MG63 (cell line): Measurements from ENCODE around the gene LPP. TPM values are rescaled to one million over a fixed set of nuclear protein-coding genes. Genes with fewer than 3 reads are reported as not detected.

Experiments used
- DNase-seq: peaks from one replicate; pipeline ENCODE4 v3.0.0-alpha.2; 2020
- H3K27me3 ChIP-seq: fragments of 250-450 bp; sonication (Bioruptor Pico); 2 replicates; pipeline ENCODE4 v1.5.1; 2020; ENCODE audit warnings: mild to moderate bottlenecking, moderate library complexity
- H3K36me3 ChIP-seq: fragments of 250-450 bp; sonication (Bioruptor Pico); 2 replicates; pipeline ENCODE4 v1.5.1; 2020; ENCODE audit warnings: mild to moderate bottlenecking, moderate library complexity
- H3K4me3 ChIP-seq: fragments of 250-450 bp; sonication (Bioruptor Pico); 2 replicates; pipeline ENCODE4 v1.5.1; 2020; ENCODE audit warnings: mild to moderate bottlenecking, moderate library complexity
- H3K9me3 ChIP-seq: fragments of 250-450 bp; sonication (Bioruptor Pico); 2 replicates; pipeline ENCODE4 v1.5.1; 2020; ENCODE audit warnings: mild to moderate bottlenecking, moderate library complexity
- total RNA-seq: library from RNA; depleted of rRNA; stranded (reverse); fragments of >200 nt; shearing (Covaris generic); gene quantifications from 2 replicates; pipeline ENCODE4 v1.2.3, GENCODE V29; 2014; ENCODE audit warnings: low replicate concordance

Gene LPP
- total RNA-seq, 1 experiment from 2014 or later: 7.9 TPM

DNA sequence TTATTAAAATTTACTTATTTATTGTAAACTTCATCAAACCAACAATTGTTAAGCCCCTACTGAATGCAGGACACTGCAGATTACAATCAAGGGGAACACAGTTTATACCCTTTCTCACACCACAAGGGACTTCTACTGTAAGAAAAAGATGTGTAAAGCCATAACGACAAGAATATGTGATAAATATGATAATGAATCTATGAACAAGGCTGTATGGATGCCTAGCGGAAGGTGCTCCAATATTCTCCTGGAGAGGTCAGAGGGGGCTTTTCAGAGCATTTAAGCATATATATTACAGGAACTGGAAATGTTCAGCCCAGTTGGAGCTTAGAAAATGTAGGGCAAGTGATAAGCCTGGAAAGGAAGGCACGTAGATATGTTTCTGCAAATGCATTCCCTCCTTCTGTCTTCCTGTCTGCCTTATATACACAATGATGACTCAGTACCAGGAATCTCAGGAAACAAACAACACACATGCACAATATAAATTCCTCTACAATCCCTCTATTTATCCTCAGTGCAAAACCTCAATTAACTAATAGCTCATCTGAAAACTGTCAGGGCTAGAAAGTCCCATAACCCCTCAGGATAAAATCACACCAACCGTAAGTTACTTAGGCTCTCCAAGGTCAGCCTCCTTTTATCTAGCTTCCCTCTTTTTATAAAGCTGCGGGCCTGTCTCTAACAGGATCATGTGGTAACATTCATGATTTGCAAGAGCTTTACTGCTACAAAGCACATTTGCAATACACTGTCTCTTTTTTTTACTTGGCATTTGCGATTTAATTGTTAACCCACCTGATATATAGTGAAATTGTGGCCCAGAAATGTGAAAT lies 393.1 kb downstream of the LPP start:
- Histone ChIP-seq H3K36me3 (no peaks in the 10 kb centered on the region; the same call in none of the 2 replicates), H3K27me3 (no peaks in the 10 kb centered on the region), H3K4me3 (no peak overlapping the region), H3K9me3 (no peaks in the 10 kb centered on the region)
- DNase-seq: no peak

DNA sequence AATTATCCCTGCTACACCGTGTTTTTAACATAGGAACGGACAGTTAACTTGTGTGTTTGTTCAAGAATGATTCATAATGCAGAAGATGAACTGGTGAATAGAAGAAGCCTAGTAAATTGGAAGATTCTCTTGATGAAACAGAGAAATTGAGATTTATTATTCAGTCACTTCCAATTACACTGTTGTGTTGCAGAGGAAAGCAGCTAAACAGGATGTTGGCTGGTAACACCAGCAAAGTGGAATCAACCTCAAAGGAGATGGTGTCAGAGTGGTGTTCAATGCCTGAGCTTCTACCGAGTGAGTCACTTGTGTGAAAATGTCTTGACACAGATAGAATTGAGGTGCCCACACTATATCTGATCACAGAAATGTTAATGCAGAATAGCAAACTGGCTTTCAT lies 399.6 kb downstream of the LPP start:
- no peak for DNase-seq
- Histone ChIP-seq H3K27me3 (no peaks in the 10 kb centered on the region), H3K9me3 (no peaks in the 10 kb centered on the region), H3K4me3 (no peak overlapping the region), H3K36me3 (no peaks in the 10 kb centered on the region)

DNA sequence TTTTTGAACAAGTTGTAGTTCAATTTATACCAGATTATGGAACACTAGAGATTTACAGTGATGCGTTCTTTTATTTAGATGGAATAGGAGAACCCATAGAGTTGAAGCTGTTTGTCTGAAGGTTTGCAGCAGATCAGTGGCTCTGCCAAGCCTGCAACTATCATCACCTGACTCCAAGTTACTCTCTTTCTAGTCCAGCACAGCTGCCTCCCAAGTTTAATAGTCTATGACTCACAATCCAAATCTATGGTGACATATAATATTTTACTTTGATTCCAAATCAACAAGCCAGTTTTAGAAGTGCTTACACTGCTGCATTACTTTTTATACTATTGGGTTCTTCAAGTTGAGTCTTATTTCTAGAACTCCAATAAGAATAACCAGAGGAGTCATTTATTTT lies 400.4 kb downstream of the LPP start:
- DNase-seq: peak; percentile 47
- Histone ChIP-seq H3K4me3 (no peak overlapping the region), H3K9me3 (no peaks in the 10 kb centered on the region), H3K27me3 (no peaks in the 10 kb centered on the region), H3K36me3 (no peaks in the 10 kb centered on the region)

DNA sequence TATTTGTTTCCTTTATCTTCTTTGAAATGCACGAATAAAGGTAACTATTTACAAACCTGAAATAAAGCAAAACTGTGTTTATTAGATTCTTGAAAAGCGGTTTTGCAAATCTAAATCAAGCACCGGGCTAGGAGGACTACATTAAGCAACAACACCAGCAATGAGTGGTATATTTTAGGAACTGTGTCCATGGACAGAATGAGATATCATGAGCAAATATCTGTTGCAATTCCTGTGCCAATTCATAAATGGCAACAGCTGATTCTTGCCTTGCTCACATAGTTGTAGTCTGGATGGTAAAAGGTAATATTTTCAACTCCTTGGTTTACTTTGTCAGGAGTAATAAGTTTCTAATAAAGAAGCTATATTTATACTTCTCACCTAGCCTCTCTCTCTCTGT lies 403.3 kb downstream of the LPP start:
- DNase-seq: no peak
- Histone ChIP-seq H3K9me3 (no peaks in the 10 kb centered on the region), H3K27me3 (no peaks in the 10 kb centered on the region), H3K4me3 (no peak overlapping the region), H3K36me3 (no peaks in the 10 kb centered on the region)

DNA sequence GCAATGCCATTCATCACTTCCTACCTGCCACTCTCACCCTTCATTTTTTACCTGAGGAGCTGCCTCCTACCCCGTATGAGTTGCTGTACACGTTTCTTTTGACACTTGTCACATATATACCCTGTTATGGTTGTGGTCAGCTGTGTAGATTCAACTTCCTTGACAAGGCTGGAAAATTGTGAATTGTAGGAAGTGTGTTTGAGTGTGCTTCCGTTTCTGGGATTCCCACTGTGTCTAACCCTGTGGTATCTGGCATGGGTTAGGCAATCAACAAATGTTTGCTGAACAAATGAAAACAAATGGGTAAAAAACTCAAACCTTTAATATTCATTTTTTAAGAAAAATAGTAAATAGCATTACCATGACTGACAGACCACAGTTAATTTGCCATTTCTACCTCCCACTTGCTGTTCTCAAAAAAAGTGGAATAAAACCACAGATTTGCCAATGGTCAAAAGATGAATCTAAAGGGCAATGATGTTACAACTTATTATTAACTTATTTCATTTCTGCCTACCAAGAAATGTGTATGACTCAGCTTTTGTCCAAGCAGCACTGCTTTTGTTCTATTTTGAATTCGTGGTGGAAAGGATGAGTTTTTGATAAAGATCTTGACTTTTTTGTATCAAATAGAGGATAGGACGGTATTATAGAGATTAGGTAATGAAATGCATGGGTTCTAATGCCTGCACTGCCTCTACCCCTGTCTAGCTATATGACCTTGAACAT lies 404.6 kb downstream of the LPP start:
- no peaks in the 10 kb centered on the region for H3K9me3 ChIP-seq
- H3K4me3 ChIP-seq: no peak overlapping the region
- no peaks in the 10 kb centered on the region for H3K27me3 ChIP-seq
- DNase-seq: no peak
- no peaks in the 10 kb centered on the region for H3K36me3 ChIP-seq

DNA sequence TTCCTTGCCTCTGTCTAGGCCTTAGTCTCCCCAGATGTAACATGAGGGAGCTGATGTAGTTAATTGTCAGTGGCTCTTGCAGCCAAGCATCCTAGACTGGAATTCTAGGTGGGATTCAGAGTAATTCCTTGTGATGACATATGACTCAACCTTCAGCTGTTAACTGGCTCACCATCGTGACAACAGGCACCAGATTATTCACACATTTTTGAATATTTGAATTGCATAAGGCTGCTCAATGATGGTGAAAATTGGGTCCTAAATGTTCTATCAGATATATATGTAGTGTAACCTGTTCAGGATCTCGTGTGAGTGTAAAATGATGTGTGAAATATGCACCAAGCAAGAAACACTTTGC lies 405.1 kb downstream of the LPP start:
- no peaks in the 10 kb centered on the region for H3K9me3 ChIP-seq
- DNase-seq: no peak
- H3K27me3 ChIP-seq: no peaks in the 10 kb centered on the region; the same call in 1 of the 2 replicates
- H3K4me3 ChIP-seq: no peak overlapping the region
- no peaks in the 10 kb centered on the region for H3K36me3 ChIP-seq

DNA sequence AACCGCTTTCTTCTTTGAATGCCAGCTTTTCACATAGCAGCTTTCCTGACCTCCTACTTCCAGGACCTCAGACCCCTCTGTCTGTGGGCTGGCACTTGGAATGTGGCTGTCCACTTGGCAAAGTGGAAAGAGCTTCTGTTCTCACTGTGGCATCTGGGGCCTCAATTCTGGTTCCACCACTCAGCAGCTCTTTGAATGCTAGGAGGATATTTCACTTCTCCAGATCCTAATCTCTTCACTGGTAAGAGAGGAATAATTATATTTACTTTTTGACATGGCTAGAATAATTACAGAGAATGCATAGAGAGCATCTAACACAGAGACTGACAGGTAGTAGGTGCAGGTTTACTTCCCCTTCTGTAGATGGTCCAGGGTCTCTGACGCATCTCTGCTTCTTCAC lies 405.9 kb downstream of the LPP start:
- H3K27me3 ChIP-seq: no peaks in the 10 kb centered on the region; the same call in 1 of the 2 replicates
- no peaks in the 10 kb centered on the region for H3K9me3 ChIP-seq
- no peaks in the 10 kb centered on the region for H3K36me3 ChIP-seq
- no peak for DNase-seq
- no peak overlapping the region for H3K4me3 ChIP-seq

DNA sequence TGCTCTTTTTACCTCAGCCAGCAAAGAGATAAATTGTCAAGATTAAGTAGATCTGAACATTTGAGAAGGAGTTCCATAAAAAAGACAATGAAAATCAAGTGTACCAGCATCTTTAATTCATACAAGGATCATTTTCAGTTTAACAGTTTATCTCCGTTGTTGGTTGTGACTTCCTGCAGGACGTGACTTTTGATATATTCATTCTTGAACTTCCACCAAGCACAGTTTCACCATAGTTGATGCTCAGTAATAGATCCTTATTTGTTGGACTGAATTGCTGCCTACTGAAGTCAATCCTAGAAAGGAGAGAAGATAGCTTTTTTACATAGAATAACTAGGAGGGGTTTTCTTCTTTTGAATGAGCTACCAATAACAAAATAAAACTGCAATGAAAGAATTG lies 408.2 kb downstream of the LPP start:
- Histone ChIP-seq H3K36me3 (no peaks in the 10 kb centered on the region), H3K9me3 (no peaks in the 10 kb centered on the region), H3K27me3 (no peaks in the 10 kb centered on the region; the same call in 1 of the 2 replicates), H3K4me3 (no peak overlapping the region)
- DNase-seq: no peak

DNA sequence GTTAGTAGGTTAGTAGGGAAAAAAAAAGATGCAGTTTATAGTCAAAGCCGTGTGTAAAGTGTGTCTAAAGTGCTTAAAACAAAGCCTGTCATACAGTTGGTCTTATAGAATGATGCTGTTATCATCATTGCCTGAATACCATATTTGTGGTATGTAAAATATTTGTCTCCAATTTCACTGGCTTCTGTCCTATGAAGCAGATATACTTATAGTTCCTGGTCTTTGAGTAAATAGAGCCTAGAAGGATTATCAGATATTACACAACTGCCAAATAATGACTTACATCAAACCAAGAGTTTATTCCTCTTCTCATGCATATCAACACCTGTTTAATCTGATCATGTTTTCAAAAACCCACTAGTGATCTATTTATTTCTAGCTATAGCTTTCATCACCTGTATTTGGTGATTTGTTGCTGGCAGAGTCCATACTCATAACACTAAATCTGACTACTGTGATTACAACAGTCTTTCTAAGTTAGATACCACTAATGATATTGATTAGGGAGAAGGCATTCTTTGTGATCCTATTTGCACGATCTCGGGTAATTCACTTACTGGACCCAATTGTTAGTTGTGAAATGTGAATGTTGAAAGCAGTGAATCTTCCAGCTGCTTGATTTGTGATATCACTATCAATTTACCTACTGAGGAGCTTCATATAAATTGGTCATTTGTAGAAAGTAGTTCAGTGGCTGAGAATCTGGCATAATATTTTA lies 413.7 kb downstream of the LPP start:
- Histone ChIP-seq H3K36me3 (no peaks in the 10 kb centered on the region), H3K27me3 (no peaks in the 10 kb centered on the region; the same call in 1 of the 2 replicates), H3K4me3 (no peak overlapping the region), H3K9me3 (no peaks in the 10 kb centered on the region)
- no peak for DNase-seq

DNA sequence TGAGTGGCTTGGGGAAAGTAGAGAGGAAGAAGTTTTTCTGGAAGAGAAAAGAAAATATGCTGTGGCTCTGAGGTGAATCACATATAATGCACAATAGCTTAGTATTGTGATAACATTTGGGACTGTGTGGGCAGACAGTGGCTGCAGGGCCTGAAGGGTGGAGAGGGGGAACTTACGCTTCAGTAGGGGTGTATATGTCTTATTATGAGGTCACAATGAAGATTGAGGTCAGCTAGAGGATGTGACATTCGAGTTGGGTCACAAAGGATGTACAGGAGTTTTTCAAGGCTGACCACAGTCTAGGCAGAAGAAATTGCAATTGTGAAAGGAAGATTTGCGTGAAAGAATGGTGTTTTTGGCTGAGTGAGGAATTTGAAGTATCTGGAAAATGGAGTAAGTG lies 414.8 kb downstream of the LPP start:
- DNase-seq: no peak
- Histone ChIP-seq H3K4me3 (no peak overlapping the region), H3K9me3 (no peaks in the 10 kb centered on the region), H3K27me3 (no peaks in the 10 kb centered on the region; the same call in 1 of the 2 replicates), H3K36me3 (no peaks in the 10 kb centered on the region)

DNA sequence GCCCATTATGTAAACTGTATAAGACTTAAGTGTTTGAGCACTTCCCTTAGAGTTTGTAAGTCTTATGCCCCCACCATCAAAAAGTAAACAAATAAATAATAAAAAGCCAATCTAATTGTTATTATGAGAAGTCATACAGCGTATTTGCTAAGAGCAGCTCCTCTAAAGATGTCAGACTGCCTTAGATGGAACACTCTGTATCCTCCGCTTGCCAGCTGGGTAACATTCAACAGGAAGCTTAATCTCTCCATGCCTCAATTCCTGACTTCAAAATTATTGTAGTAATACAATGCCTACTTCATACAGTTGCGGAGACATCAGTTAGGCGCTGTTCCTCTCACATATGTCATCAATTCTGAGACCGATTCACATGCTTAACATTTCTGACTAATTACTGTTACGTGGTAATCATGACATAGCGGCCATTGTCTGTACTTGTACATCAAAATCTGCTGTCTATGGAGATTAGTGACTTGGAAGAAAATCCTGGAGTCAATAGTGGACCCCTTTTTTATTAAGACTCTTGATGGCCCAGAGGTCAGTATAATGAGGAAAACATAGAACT lies 417.7 kb downstream of the LPP start:
- no peak overlapping the region for H3K4me3 ChIP-seq
- H3K9me3 ChIP-seq: no peaks in the 10 kb centered on the region
- no peaks in the 10 kb centered on the region for H3K27me3 ChIP-seq
- H3K36me3 ChIP-seq: no peaks in the 10 kb centered on the region
- DNase-seq: no peak

DNA sequence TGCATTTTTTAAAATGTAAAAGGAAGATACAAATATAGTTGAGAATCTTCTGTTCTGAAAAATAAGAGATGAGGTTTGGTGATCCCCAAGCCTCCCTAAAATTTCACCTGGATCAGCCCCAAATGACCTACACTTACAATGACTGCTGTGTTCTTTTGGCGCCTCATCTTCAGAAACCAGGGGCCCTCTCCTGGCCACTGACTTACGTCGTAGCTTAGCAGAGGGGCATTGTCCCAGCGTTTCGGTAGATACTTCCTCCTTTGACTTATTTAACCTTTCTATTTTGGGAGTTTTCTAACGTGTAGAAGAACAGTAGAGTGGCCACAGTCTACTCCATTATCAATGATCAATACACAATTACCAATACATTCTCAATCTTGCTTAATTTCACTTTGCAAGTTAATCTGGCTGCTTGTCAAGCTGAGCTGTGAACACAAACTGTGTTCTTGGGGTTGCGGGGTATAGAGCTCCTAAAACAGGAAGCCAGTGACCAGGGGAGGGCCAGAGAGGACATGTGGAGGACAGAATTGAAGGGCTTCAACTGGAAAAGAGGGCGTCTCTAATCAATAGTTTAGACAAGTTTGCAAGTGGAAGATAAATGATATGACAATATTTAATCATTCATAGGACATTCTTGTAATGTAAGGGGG lies 419.5 kb downstream of the LPP start:
- Histone ChIP-seq H3K9me3 (no peaks in the 10 kb centered on the region), H3K36me3 (no peaks in the 10 kb centered on the region), H3K27me3 (no peaks in the 10 kb centered on the region), H3K4me3 (no peak overlapping the region)
- DNase-seq: no peak

DNA sequence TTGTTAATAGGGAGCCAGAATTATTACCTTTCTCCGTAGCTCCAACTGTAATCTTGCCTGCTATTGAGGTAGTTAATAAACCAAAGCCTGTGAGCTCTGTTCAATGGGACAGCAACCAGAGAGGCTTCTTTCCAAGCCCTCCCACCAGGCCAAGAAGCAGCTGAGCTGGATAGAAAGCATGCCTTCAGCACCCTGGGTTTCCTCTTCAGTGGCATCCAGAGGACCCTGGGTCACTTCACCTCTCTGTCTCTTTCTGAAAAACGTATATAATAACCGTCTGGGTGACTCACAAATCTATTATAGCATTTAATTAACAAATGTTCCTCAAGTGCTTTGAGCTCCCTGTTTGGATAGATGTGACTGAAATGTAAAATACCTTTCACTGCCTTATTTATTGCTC lies 420.0 kb downstream of the LPP start:
- H3K9me3 ChIP-seq: no peaks in the 10 kb centered on the region
- no peaks in the 10 kb centered on the region for H3K36me3 ChIP-seq
- no peak overlapping the region for H3K4me3 ChIP-seq
- no peak for DNase-seq
- no peaks in the 10 kb centered on the region for H3K27me3 ChIP-seq

DNA sequence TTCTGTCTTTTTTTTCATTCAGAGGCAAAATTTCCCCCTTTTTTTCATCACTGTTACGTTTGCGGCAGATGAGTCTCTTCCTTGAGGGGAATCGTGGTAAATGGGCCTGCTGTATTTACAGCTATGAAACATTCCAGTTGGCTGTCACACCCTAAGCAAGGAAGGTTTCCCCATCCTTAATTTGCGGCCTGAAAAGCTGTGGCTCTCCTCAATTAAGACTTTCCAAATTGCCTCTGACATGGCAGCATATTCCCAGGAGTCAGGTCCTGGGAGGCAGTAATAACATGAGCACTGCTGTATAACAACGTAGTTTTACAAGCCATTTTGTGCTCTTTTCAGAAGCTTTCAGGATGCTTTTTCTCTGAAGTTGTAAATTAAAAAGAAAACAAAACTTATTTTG lies 420.9 kb downstream of the LPP start:
- H3K27me3 ChIP-seq: no peaks in the 10 kb centered on the region
- no peaks in the 10 kb centered on the region for H3K9me3 ChIP-seq
- H3K4me3 ChIP-seq: no peak overlapping the region
- no peak for DNase-seq
- no peaks in the 10 kb centered on the region for H3K36me3 ChIP-seq

DNA sequence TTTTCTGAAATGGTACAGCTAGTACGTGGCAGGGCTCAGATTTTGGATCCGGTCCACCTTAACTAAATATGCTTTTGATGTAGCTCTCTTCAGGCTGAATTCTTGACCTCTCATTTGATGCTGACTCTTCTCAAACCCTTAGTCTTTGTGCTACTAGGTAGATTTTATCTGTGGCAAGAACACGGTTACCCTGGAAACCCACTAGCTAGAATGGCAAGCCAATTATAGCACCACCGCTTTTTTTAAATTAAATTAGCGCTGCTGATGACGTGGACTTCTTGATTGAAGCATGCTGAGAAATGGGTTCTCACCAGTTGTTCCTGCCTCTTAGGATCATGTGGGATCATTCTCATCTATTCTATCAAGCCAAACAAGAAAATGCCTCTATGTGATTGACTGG lies 421.5 kb downstream of the LPP start:
- H3K36me3 ChIP-seq: no peaks in the 10 kb centered on the region
- DNase-seq: no peak
- no peaks in the 10 kb centered on the region for H3K9me3 ChIP-seq
- H3K27me3 ChIP-seq: no peaks in the 10 kb centered on the region
- H3K4me3 ChIP-seq: no peak overlapping the region

DNA sequence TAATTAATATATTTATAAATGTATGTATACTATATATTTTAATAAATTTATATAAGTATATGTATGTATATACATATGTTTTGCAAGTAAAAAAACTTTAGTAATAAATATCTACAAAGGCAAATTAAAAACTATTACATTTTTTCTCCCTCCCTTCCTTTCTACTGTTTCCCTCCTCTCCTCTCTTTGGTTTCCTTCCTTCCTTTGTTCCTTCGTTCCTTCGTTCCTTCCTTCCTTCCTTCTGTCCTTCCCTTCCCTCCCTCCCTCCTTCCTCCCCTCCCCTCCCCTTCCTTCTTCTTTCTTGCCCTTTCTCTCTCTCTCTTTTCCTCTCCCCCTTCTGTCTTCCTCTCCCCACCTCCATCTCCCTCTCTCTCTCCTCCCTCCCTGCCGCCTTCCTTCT lies 423.6 kb downstream of the LPP start:
- no peaks in the 10 kb centered on the region for H3K9me3 ChIP-seq
- no peak overlapping the region for H3K4me3 ChIP-seq
- H3K27me3 ChIP-seq: no peaks in the 10 kb centered on the region
- no peaks in the 10 kb centered on the region for H3K36me3 ChIP-seq
- DNase-seq: no peak
